Measurements from ENCODE around the gene SUCO.

DNA sequence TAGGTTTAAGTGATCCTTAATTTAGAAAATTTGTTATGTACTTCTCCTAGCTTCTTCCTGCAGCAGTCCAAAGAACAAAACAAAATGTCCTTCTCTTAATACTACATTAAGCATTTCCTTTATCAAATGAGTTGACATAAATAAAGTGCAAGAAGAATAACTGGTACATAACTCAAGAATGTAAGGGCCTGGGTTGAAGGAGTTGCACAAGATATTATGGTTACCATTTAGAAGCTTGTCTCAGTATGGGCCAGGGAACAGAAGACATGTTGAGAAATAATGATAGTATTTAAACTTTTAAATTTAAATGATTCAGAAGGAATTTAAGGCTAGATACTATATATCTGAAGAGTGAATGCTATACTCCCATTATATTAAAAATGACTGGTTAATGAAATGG is 23.5 kb downstream of the SUCO start:
- TF ChIP-seq CTCF (IDR thresholded peaks at IDR 0.05) = no peak
- TF ChIP-seq POLR2A (IDR thresholded peaks at IDR 0.05) = no peak
